NCI-H146 (cell line): Measurements from ENCODE around the gene PEPD.
A peak's percentile ranks its signal among the peaks of the same experiment; 100 is the strongest.

Experiments used
- DNase-seq: peaks from one replicate; lab custom pipeline; 2025; lab: John Stamatoyannopoulos, UW

PEPD gene

DNA sequence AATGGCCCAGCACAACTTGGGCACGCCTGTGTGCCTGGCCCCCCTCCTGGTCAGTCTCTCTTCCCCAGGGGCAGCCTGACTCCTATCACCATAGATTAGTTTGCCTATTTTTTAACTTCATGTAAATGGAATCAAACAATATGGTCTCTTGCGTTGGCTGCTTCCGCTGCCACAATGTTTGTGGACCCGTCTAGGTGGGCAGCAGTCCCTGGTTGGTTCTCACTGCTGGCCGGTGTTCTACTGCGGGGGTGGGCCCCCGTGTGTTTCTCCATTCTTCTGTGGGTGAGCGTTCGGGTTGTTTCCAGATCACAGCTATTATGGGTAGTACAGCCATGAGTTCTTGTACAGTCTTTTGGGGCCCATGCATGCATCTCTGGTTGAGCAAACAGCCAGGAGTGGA, 100.8 kb downstream of the PEPD start:
- no peak for DNase-seq

- no peak for DNase-seq
Measured at GRCh38 chr19:33419788-33420130, 101.8 kb downstream of the PEPD start.

DNA sequence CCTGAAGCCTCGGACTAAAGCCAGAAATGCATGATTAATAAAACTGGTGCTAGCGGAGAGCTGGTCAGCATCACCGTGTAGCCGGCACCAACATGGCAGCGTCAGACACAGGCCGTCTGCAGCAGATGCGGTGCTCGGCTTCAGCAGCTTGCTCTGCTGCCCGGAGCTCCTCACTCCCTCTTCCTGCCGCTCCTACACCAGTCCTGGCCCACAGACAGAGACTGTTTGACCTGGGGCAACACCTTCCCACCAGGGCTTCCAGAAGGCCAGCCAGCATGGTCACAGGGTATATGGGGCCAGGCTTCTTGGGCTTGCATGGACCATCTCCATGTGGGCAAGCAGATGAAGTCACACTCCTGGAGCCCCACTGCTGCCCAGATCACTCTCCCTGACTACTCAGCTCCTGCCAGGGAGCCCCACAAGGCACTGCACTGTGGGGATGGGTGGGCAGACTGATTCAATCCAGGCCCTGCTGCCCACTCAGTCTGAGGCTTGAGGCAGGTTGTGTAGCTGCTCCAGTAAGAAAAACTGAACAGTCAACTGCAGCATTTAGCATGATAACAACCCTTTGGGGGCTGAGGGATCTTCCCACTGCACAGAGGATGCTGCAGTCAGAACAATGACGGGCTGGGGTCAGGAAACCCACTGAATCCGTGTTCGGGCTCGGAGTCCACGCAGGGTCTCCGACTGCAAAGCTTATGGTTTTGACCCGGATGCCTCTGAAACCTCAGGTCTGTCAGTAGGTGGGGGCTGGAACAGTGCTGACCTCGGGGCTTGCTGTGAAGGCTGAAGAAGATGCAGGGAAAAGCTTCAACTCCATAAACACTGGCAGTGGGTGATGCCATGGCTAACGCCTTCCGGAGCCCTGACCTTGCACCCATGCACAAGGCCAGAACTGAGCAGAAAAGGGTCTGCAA, 102.5 kb downstream of the PEPD start:
- no peak for DNase-seq

GRCh38 chr19:33418461-33418860, 103.1 kb downstream of the PEPD start:
- DNase-seq: no peak

DNA sequence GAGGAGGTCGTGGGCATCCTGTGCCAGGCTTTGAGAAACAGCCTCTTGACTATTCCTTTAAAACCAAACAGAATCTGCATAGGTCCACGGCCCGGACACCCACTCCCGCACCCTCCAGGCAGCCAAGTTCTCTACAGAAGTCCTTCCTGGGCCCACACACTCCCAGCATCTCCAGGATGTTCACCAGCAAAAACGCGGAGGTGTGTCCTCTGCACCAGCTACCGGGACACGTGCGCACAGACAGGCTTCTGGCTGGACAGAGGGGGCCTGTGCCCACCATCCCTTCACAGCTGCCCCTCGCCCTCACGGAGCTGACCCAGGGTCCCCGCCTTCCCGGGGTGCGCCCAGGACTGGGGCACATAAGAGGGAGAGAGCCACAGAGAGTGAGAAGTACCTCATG, 103.8 kb downstream of the PEPD start:
- DNase-seq: no peak

- peak; percentile 78 for DNase-seq
Measured at GRCh38 chr19:33416307-33417215, 105.0 kb downstream of the PEPD start.

GRCh38 chr19:33414667-33415605, 106.7 kb downstream of the PEPD start:
- DNase-seq: no peak

- DNase-seq: peak; percentile 67
Measured at GRCh38 chr19:33413868-33414666, 107.5 kb downstream of the PEPD start.

DNA sequence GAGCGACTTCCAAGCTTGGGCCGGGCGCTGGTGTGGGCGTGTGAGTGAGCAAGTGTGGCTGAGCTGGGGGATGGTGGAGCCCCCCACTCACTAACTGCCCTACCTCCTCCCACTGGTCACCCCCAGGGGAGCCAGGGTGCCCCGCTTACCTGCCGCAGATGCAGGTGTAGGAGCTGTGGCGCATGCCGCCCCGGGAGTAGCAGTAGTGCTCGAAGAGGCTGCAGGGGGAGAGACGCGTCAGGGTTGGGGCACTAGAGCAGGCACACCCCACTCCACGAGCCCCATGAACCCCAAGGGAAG, 108.2 kb downstream of the PEPD start:
- DNase-seq: no peak

DNA sequence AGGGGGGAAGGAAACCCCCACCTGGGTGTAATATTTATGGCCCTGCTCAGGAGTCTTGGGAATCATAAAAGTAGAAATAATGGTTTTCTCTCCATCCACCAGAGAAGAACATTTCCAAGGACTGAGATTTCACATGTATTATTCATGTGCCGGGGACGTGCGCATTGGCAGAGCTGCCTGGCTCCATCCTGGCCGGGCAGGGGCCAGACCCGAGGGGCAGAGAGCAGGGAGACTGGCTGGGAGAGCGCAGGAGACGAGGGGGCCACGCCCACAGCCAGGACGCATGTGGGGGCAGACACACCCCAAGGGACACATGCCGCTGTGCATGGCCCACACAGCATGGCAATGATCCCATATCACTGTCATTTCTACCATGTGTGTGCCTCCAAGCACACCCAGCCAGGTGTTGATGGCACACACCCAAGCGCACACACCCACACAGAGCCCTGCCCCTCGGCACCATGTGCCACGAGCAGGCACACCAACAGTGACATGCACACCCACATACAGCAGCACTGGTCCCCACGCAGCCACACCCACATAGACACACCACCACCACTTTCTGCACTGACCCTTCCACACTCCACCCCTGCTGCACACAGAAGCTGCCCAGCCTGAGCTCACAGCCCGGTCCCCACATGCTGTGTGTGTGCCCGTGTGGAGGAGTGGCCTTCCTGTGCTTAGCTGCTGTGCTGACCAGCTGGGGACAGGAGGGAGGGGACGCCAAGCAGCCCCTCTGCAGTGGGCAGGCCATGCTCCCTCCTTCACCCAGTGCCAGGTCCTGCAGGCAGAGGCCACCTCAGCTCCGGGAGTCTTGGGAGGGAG, 108.8 kb downstream of the PEPD start:
- no peak for DNase-seq

DNA sequence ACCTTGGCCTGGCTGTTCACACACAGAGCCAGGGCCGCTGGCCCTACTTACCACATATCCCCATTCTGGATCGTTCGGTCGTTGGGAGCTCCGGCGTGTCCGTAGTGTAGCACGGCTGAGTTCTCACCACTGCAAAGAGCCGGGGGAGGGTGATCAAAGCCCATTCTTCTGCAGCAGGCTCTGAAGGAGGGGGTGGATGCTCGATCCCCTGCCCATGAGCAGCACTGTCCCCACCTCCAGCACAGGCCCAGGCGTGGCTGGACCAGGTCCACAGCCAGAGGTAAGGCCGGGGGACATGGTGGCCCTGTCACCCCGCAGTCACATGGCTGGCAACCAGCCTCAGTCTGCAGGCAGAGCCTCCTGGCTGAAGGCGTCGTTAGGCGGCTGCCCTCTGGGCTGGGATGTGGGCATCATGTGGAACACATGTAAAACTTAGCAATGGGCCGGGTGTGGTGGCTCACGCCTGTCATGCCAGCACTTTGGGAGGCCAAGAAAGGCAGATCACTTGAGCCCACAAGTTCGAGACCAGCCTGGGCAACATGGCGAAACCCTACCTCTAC, 109.9 kb downstream of the PEPD start:
- no peak for DNase-seq

GRCh38 chr19:33410915-33411401, 110.6 kb downstream of the PEPD start:
- DNase-seq: no peak

- DNase-seq: no peak
Measured at GRCh38 chr19:33409906-33410685, 111.5 kb downstream of the PEPD start.

DNA sequence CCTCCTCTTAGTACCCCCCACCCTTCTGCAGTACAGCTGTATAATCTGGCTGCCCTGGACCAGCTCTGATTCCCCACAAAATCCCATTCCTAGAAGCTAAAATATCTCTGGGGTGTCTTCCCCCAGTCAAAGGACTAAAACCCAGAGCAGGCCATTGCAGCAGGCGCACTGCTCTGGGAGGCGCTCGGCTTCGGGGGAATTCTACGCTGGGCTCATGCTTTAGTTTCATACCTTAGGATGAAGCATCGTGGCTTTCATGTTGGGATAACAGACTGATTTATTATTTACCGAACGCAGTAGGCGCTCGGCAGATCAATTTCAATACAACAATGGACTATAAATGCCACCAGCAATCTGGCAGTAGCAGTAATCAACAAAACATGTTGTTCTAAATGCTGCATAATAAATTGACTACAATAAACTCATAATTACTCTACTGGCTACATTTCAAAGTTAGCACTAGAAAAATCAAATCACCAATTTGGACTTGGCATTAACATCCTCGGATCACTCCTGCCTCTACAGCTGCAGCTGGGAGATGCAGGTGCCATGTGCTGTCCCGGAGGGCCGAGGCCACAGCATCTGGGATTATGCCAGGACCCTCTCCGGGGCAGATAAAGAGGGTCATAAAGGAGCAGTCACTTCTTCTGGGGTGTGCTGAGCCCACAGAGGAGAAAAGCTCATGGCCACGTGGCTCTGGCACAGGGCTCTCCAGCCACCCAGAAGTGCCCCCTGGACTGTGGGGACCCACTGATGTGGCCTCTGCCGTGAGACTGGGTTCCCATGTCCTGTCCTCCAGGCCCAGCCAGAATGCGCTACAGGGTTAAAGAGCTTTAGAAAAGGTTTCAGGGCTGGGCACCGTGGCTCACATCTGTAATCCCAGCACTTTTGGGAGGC, 112.8 kb downstream of the PEPD start:
- peak; percentile 11 for DNase-seq

DNA sequence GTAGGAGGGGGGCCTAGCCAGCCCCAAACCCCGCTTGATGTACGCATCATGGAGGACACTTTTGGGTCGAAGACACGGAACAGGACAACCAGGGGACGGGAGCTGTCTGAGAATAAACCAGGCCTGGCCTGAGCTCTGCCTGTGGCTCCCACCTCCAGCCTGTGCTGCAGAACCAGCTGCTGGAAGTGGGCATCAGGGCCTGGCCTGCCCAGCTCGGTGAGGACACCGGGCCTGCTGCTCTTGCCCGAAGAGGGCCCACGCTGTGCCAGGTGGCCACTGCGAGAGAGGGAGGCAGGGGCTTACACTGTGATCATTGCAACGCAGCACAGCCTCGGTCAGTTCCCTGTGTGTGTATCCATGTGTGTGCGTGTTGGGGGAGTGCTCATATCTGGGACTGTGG, 113.5 kb downstream of the PEPD start:
- no peak for DNase-seq

DNA sequence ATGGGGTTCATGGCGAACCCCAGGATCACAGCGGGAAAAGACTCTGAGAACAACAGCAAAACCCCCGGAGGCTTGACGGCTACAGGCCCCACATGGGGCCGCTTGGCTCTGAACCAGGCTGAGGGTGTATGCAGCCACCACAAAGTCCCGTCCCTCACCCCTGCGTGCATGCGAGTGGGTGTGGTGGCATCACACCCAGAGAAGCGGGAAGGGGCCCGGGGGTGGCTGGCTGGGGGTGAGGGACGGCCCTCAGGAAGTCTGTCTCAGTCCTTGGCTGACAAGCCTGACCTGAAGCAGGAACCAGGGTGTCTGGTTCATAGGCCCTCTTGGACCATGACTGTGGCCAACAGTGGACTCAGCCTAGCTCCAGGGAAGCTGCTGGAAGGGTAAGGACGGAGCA, 113.9 kb downstream of the PEPD start:
- DNase-seq: no peak

GRCh38 chr19:33407140-33407551, 114.4 kb downstream of the PEPD start:
- DNase-seq: no peak
